Smooth muscle cell of the brain vasculature (primary cell): ENCODE measurements around the gene MAGEA4.
"Not testable (repeated sequence)": the region's sequence is repeated elsewhere in the genome, so short reads cannot be mapped to it uniquely, and the experiment has no call there.

ENCODE experiments used
- DNase-seq: peaks from one replicate; pipeline ENCODE4 v3.0.0-alpha.2; 2012; ENCODE audit warnings: low read depth, low spot score

Gene MAGEA4, protein sequence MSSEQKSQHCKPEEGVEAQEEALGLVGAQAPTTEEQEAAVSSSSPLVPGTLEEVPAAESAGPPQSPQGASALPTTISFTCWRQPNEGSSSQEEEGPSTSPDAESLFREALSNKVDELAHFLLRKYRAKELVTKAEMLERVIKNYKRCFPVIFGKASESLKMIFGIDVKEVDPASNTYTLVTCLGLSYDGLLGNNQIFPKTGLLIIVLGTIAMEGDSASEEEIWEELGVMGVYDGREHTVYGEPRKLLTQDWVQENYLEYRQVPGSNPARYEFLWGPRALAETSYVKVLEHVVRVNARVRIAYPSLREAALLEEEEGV

DNA sequence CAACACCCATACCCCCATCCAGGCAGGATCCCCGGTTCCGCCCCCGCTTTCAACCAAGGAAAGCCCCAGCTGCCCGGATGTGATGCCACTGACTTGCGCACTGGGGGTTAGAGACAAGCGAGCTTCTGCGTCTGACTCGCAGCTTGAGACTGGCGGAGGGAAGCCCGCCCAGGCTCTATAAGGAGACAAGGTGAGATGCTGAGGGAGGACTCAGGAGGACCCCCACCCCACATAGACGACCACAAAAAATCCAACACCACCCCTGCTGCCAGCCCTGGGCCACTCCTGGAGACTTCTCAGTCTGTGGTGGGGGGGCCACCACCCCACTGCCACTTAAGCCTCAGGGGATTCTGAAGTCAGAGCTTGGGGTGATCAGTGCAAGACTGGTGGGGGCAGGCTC is at the start of gene MAGEA4:
Gene MAGEA4 (plus strand): TSS at position 110 of the 400 bp plus-strand sequence. CDS start 10,776 bp downstream, outside the sequence.
- DNase-seq, result no peak

DNA sequence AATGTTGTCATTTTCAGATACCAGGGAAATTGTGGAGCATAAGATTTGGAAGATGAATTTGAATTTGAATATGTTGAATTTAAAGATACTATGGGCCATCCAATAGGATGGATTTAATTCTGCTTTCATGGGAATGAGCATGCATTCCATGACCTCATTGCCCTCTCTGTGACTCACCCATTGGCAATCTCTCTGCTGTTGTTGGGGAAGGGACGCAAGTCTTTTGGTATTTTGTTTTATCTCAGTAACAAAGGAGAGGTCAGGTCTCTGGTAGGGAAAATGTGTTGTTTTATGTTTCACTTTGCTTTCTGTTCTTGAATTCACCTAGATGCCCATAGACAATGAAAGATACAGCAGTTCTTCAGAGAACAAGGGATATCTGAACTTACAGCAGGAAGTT is 42.1 kb upstream of the MAGEA4 start:
- peak; percentile 13 for DNase-seq

DNA sequence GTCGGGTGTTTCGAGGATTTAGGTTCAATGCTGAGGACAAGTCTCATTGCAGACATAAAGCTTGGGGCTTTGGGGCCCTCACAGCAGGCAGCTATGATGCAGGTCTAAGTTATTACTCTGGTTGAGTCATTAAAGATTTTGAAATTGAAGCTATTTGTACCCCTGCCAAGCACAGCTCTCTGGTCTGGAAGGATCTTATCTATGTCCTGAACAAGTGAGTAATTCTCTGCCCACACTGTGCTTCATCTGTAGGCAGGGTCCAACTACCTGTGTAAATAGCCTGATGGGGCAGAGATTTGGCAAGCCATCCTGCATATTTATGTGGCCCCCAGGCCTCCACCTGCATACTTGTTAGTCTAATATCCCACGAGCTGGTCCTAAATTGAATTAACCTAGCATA is 41.4 kb upstream of the MAGEA4 start:
- DNase-seq, result peak; percentile 37

DNA sequence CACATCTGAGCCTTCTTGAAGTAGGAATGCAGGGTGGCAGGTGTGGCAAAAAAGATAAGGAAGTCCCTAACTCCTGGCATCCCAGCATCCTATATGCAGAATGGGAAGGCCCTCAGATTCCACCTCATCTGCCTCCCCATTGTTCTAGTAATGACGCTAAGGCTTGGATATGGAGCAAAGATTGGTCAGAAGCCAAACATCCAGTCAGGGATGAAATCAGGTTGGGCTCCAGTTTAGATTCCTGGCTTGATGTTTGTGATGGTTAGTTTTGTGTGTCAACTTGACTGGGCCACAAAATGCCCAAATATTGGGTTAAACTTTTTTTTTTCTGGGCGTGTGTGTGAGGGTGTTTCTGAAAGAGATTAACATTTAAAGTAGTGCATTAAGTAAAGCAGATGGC is 39.6 kb upstream of the MAGEA4 start:
- DNase-seq, result no peak

DNA sequence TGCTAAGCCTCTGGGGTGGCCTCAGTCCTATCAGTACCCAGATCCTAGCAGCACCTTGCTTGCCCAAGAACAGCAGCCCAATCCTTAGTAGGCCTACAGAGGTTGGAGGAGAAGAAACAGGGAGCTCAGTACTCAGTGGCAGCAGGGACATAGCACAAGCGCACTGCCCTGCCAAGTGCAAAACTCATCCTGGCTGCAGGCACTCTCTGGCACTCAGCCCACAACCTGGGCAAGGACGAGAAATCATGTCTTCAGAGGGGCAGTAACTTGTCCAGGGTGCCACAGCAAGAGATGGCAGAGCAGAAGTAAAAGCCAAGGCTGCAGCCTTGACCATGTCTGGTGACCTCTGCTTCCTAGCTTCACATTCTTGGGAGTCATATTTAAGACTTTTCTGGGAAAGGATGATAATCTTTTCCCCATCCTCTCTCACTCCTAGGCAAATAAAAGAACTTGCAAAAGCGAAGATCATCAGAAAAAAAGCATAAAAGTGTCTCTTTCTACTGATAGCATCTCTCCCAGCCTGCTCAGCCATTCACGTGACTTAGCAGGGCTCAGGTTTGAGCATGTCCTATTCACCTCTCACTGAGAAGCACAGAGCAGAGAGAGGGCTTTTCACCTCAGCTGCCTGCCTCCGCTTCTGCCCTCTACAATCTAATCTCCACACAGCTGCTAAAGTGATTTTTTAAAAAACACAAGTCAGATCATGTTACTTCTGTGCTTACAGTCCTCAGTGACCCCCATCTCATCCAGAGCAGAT is 37.2 kb upstream of the MAGEA4 start:
- no peak for DNase-seq

DNA sequence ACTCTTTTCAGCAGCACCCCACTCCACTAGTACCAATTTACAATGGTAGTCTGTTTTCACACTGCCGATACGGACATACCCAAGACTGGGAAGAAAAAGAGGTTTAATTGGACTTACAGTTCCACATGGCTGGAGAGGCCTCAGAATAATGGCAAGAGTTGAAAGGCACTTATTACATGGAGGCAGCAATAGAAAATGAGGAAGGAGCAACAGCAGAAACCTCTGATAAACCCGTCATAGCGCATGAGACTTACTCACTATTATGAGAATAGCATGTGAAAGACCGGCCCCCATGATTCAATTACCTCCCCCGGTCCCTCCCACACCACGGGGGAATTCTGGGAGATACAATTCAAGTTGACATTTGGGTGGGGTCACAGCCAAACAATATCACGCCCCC is 34.1 kb upstream of the MAGEA4 start:
- no peak for DNase-seq

DNA sequence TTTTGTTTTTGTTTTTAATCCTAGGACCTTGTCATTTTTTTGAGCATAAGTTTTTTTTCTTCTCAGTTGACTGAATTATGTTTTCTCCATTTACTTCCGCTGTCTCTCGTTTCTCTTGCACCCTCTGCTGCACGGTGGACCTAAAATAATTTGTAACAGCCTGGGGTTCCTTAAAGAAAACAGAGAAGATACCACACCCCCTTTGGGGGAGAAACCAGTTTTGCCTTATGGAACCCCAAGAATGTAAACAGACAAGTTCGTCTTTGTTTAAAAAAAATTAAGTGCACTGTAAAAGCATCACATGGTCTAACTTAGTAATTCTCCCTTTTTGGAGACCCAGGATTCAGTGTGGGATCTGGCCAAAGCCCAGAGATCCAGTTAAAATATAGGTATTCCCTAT is 32.8 kb upstream of the MAGEA4 start:
- DNase-seq, result no peak

DNA sequence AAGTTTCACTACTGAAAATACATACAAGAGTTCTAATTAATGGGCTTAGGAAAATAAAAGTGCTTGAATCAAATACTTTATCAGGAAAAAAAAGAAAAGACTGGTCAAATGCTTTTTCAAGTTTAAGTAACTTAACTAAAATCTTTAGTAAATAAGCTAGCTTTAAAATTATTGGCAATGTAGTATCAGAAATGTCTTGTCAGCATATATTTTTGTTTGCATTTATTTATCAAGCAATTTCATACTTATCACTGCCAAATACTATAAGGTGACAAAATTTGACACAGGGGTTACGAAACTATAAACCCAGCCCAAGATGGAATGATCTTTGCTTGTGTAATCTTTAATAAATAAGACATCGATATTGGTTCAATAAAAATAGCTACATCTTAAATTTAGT is 31.8 kb upstream of the MAGEA4 start:
- DNase-seq, result no peak

DNA sequence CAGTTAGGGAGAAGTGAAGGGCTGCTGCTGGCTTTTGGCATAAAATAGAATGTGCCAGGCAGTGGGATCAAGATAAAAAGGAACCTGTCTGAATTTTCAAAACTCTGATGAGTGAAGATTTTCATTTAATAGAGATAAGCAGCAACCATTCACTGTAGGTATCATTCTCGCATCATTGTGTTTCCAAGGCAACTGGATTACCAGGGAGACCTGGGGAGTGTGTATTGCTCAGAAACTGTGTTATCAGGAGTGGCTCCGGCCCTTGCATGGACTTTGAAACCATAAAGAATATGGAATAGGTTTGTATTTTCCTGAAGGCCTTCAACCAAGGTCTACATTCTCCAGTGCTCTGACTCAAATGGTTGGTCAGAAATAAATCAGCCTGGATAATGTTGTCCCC is 23.3 kb upstream of the MAGEA4 start:
- no peak for DNase-seq

DNA sequence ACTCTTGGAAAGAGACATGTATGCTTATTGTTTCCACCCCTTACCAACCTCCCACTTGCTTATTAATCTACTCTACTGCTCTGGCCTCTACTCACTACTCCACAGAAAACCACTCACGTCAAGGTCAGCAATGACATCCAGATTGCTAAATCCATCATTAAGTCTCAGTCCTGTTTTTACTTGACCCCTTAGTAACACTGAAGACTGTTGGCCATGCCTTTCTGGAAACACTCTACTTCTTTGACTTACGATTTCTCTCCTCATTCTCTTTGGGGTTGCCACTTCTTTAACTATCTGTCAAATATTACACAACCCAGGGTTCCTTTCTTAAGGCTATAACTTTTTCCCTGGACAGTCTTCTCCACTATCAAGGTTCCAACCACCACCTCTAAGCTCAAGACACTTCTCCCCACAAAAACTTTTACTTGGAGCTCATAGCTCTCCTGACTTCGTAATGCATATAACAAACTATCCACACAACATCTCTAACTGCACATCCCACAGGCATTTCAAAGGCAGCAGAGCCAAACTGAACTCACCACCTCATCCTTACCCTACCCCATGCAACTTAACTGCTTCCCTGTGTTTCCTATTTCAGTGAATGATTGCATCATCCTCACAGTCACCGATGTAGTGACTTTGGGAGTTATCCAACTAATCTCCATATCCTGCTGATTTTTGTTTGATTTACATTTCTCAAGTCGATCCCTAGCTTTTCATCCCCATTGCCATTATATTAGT is 15.8 kb upstream of the MAGEA4 start:
- peak; percentile 9 for DNase-seq

DNA sequence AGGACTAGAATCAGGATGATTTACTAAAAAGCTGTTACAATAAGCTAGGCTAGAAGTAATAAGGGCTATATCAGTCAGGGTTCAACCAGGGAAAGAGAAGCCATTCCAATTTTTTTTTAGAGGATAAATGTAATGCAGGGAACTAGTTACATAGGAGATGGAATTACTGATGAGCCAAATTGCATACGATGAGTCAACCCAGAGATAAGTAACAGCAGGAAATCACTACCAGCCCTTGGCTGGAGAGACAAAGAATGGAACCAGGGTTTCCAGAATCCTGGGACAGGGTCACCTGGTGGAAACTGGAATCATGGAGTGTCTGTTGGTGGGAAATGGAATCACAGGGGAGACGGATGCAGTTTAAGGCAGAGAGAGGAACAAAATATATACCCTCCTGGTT is 13.1 kb upstream of the MAGEA4 start:
- no peak for DNase-seq

DNA sequence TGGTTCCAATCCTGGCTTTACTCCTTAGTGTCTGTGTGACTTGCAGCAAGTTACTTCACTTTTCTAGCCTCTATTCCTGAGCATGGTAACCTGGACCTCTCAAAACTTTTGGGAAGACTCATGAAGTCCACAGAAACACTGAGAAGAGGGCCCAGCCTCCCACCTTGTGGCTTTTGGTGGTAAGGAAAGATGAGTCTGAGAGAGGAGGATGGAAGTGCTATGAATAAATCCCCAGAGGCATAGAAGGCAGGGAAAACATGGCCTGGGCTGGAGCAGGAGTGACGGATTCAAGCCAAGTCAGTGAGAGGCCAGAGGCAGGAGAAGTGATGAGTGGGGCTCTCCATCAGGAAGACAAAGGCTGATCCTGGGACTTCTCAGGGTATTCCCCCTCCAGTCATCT is 10.9 kb upstream of the MAGEA4 start:
- DNase-seq, result no peak

DNA sequence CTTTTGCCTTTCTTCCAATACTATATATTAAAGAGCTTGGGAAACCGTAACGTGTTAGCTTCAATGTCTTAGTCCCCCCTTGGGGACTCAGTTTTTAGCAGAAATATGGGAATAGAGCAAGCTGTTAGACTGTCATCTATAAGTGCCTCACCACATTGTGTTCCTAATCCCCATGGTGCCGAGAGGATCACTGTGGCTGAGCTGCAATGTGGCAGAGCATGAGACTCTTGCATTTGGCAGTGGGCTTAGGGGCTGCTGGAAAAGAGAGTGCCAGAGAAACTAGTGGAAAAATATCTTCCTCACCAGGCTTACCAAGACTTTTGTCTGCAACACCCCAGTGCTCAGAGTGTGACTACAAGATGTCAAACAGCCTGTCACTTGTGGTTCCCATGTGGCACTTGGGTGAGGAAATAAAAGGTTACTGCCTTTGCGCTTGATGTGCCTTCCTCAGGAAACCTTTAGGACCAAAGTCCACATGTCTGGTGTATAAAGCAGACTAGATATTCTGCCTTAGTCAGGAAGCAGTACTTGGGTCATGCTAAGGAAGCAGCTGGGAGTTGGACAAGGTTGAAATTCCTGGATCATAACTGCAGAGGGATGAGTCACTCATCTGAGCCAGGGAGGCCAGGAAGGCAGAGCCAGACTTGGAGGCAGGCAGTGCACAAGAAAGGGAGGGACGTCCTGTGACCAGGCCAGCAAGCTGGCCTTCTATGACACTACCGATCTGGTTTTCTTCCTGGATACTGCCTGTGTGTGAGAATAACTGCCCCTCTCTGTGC is 9.7 kb upstream of the MAGEA4 start:
- peak; percentile 49 for DNase-seq

DNA sequence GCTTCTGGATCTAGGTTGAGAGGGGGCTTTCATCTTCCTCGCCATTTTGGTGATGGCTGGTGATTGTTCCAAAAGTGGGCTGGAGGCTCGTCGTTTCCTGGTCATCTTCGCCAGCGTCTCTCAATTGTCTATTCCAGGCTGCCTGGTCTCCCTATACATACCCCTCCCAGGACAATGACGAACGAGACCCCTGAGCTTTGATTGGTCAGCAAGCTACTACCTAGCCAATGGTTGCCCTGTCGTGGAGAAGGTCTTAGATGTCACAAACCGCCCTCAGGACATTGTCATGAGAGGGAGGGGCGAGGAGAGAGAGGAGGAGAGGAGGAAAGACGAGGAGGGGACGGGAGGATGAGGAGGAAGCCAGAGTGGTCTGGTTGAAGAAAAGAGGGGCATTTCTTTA is 7.7 kb upstream of the MAGEA4 start:
- no peak for DNase-seq

DNA sequence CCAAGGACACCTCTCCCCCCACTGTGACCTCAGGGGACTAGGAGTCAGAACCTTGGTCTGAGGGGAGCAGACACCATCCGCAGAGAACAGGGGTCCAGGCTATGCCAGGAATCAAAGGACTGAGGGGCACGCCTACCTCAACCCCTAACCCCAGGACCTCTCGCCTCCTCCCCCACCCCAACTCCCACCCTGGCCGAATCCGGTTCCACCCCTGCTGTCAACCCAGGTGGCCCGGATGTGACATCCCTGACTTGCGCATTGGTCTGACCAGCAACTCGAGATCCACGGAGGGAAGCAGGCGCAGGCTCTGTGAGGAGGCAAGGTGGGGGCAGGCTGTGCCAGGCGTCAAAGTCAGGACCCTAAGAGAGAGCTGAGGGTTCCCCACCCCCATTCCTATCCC is 468 bp upstream of the MAGEA4 start:
- no peak for DNase-seq

DNA sequence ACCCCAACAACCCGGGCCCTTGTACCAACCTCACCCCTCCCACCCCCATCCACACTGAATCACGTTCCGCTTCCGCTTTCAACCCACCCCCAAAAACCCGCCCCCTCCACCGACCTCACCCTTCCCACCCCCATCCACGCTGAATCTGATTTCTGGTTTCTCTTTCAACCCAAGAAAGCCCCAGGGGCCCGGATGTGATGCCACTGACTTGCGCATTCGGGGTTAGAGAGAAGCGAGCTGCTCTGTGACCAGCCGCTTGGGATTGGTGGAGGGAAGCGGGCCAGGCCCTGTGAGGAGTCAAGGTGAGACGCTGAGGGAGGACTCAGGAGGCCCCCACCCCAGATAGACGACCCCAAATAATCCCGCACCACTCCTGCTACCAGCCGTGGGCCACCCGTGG is 6.0 kb downstream of the MAGEA4 start:
- not testable (repeated sequence) for DNase-seq

DNA sequence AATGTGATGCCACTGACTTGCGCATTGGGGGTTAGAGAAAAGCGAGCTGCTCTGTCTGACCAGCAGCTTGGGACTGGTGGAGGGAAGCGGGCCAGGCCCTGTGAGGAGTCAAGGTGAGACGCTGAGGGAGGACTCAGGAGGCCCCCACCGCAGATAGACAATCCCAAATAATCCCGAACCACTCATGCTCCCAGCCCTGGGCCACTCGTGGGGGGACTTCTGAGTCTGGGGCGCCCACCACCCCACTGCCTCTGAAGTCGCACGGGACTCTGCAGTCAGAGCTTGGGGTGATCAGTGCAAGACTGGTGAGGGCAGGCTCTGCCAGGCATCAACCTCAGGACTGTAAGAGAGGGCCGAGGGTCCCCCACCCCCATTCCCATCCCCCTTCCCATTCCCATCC is 6.9 kb downstream of the MAGEA4 start:
- DNase-seq, result no peak

DNA sequence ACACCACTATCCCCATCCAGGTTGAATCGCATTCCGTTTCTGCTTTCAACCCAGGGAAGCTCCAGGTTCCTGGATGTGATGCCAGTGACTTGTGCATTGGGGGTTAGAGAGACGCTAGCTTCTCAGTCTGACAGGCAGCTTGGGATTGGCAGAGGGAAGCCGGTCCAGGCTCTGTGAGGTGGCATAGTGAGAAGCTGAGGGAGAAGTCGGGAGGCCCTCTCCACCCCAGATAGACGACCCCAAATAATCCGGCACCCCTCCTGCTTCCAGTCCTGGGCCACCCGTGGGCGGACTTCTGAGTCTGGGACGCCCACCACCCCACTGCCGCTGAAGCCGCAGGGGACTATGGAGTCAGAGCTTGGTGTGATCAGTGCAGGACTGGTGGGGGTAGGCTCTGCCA is 7.4 kb downstream of the MAGEA4 start:
- no peak for DNase-seq

DNA sequence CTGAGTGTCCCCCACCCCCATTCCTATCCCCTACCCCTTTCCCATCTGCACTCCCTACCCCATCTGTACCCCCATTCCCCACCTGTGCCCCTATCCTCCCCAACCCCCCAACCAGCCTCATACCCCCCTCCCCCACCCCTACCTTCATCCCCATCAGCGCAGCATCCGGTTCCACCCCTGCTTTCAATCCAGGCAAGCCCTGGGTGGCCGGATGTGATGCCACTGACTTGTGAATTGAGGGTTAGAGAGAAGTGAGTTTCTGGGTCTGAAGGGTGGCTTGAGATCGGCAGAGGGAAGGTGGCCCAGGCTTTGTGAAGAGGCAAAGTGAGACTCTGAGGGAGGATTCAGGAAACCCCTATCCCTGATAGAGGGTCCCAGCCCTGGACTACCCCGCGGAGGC is 7.8 kb downstream of the MAGEA4 start:
- DNase-seq, result no peak

DNA sequence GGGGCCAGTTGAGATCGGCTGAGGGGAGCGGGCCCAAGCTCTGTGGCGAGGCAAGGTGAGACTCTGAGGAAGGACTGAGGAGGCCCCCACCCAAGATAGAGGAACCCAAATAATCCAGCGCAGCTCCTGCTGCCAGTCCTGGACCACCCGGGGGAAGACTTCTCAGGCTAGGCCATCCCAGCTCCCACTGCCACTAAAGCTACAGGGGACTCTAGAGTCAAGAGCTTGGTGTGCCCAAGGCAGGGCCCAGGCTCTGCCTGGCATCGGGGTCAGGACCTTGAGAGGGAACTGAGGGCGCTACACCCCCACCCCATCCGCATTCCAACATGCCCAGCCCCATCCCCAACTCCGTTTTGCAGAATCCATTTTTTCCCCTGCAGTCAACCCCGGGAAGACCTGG is 8.6 kb downstream of the MAGEA4 start:
- no peak for DNase-seq

DNA sequence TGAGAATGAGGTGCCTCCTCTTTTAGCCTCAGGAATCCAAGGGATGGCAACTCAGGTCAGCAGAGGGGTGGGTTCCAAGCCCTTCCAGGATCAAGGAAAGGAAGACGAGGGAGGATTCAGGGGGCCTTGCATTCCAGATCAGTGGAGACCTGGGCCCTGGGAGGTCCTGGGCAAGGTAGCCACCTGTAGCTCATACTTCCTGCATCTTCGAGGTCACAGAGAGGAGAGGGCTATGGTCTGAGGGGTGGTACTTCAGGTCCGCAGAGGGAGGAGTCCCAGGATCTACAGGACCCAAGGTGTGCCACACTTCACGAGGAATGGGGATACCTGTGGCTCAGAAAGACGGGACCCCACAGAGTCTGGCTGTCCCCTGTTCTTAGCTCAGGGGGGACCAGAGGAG is 9.2 kb downstream of the MAGEA4 start:
- no peak for DNase-seq

DNA sequence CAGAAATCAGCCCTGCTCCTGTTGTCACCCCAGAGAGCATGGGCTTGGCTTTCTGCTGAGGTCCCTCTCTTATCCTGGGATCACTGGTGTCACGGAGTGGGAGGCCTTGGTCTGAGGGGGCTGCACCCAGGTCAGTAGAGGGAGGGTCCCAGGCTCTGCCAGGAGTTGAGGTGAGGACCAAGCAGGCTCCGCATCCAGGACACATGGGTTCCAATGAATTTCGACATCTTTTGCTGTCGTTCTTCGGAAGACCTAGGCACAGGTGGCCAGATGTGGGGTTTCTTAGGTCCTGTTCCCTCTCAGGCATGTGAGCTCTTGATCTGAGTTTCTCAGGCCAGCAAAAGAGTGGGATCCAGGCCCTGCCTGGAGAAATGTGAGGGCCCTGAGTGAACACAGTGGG is 10.0 kb downstream of the MAGEA4 start:
- no peak for DNase-seq
